IPS-18c (cell line): ENCODE data around the gene PPDPF.

ENCODE experiments used
- H3K4me3 ChIP-seq: 2 replicates; pipeline ENCODE4 v1.7.0; 2013; ENCODE audit warnings: low read depth, mild to moderate bottlenecking, low read length, moderate library complexity; ENCODE audit not compliant: insufficient read depth
- H3K9me3 ChIP-seq: one replicate; pipeline ENCODE4 v1.6.1; 2013; ENCODE audit warnings: mild to moderate bottlenecking, low read length, moderate library complexity; ENCODE audit not compliant: control insufficient read depth, insufficient read depth

The PPDPF gene

GRCh38 chr20:63496596-63497120 is 23.9 kb upstream of the PPDPF start:
- Histone ChIP-seq H3K4me3 (peak overlapping the region; percentile 20; the same call in 1 of the 2 replicates), H3K9me3 (peaks cover 2% of the 10 kb centered on the region)

GRCh38 chr20:63497138-63497945 is 23.2 kb upstream of the PPDPF start:
- Histone ChIP-seq H3K9me3 (peaks cover 2% of the 10 kb centered on the region), H3K4me3 (peak overlapping the region; percentile 30)

GRCh38 chr20:63497946-63498935 is 22.3 kb upstream of the PPDPF start:
- Histone ChIP-seq H3K4me3 (peak overlapping the region; percentile 44), H3K9me3 (peaks cover 2% of the 10 kb centered on the region)

- Histone ChIP-seq H3K9me3 (peaks cover 2% of the 10 kb centered on the region), H3K4me3 (peak within 1 kb of the TSS; percentile 44)
Measured at GRCh38 chr20:63498960-63499337, 21.6 kb upstream of the PPDPF start, which contains the start of gene EEF1A2. EEF1A2 (minus strand) TSS chr20:63499083; CDS start chr20:63497763, 1,320 bp downstream.

- Histone ChIP-seq H3K4me3 (peak overlapping the region; percentile 44; the same call in 1 of the 2 replicates), H3K9me3 (peaks cover 2% of the 10 kb centered on the region)
Measured at GRCh38 chr20:63499338-63499969, 21.1 kb upstream of the PPDPF start.

GRCh38 chr20:63500151-63500901 is 20.2 kb upstream of the PPDPF start:
- no peak overlapping the region for H3K4me3 ChIP-seq
- H3K9me3 ChIP-seq: peaks cover under 1% of the 10 kb centered on the region

- no peak overlapping the region for H3K4me3 ChIP-seq
- no peaks in the 10 kb centered on the region for H3K9me3 ChIP-seq
Measured at GRCh38 chr20:63500902-63501817, 19.4 kb upstream of the PPDPF start.

GRCh38 chr20:63501818-63502670 is 18.5 kb upstream of the PPDPF start:
- Histone ChIP-seq H3K9me3 (no peaks in the 10 kb centered on the region), H3K4me3 (no peak overlapping the region)

- no peak overlapping the region for H3K4me3 ChIP-seq
- H3K9me3 ChIP-seq: no peaks in the 10 kb centered on the region
Measured at GRCh38 chr20:63502671-63503172, 17.8 kb upstream of the PPDPF start.

GRCh38 chr20:63503524-63503923 is 17.0 kb upstream of the PPDPF start:
- no peak overlapping the region for H3K4me3 ChIP-seq
- no peaks in the 10 kb centered on the region for H3K9me3 ChIP-seq

GRCh38 chr20:63504642-63505041 is 15.9 kb upstream of the PPDPF start:
- no peaks in the 10 kb centered on the region for H3K9me3 ChIP-seq

GRCh38 chr20:63505281-63505680 is 15.3 kb upstream of the PPDPF start:
- Histone ChIP-seq H3K9me3 (no peaks in the 10 kb centered on the region), H3K4me3 (no peak overlapping the region)

More at GRCh38 chr20:63504642-63505041, 15.9 kb upstream of the PPDPF start:
- no peak overlapping the region for H3K4me3 ChIP-seq

- Histone ChIP-seq H3K9me3 (no peaks in the 10 kb centered on the region), H3K4me3 (no peak overlapping the region)
Measured at GRCh38 chr20:63505723-63506122, 14.8 kb upstream of the PPDPF start.

- Histone ChIP-seq H3K4me3 (no peak overlapping the region), H3K9me3 (no peaks in the 10 kb centered on the region)
Measured at GRCh38 chr20:63507083-63507743, 13.4 kb upstream of the PPDPF start.
